Brain microvascular endothelial cell (primary cell): ENCODE results near the gene SNRPF.

Experiments used
- DNase-seq: peaks from one replicate; pipeline ENCODE4 v3.0.0-alpha.2; 2020
- H3K27ac ChIP-seq: fragments of 250-450 bp; sonication (Bioruptor Pico); 2 replicates; pipeline ENCODE4 v1.5.1; 2020; ENCODE audit warnings: mild to moderate bottlenecking, moderate library complexity
- H3K27me3 ChIP-seq: fragments of 250-450 bp; sonication (Bioruptor Pico); replicated peaks from 2 replicates; pipeline ENCODE4 v1.5.1; 2020; ENCODE audit warnings: mild to moderate bottlenecking
- H3K36me3 ChIP-seq: fragments of 250-450 bp; sonication (Bioruptor Pico); replicated peaks from 2 replicates; pipeline ENCODE4 v1.5.1; 2020; ENCODE audit warnings: mild to moderate bottlenecking
- H3K4me3 ChIP-seq: 2 replicates; pipeline ENCODE4 v1.5.1; 2011; ENCODE audit warnings: low read depth, mild to moderate bottlenecking, control low read depth, low read length, moderate library complexity
- CTCF ChIP-seq: IDR thresholded peaks from 2 replicates; pipeline ENCODE4 v1.5.1; 2011; ENCODE audit warnings: low read depth, mild to moderate bottlenecking, moderate library complexity, low read length, control low read depth, inconsistent platforms; ENCODE audit errors: missing control alignments
- in situ Hi-C: cut with HindIII; loops from 2 replicates; pipeline ENCODE4 v1.10.0; 2017; ENCODE audit warnings: low sequenced_read_pairs, low pct_ligation_motif_present

The SNRPF gene

DNA sequence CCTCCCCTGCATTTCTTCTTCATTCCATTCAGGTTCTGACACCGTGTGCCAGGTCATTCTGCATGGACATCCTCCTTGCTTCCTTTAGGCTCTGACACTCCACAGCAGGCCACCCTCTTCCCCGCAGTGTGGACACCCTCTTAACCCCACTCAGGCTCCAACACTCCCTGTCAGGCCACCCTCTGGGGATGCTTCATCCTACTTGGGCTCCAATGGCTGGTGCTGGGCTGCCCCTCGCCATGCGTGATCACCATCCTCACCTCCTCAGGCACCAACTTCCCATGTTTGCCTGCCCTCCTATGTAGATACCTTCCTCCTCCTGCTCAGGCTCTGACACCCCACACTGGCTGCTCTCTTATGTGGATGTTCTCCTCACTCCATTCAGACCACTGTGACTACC, 6.6 kb upstream of the SNRPF start:
- in situ Hi-C loops, result no loop called here
- TF ChIP-seq CTCF, result no peak
- Histone ChIP-seq H3K27ac (no peak overlapping the region), H3K4me3 (no peak overlapping the region), H3K27me3 (no peaks in the 10 kb centered on the region), H3K36me3 (no peaks in the 10 kb centered on the region)
- DNase-seq, result no peak

- no peaks in the 10 kb centered on the region for H3K27me3 ChIP-seq
- in situ Hi-C loops, result no loop called here
- no peak for TF ChIP-seq CTCF
Observed at GRCh38 chr12:95857156-95857555, 1.6 kb upstream of the SNRPF start.

GRCh38 chr12:95857799-95858198, 953 bp upstream of the SNRPF start:
- Histone ChIP-seq H3K4me3 (peak overlapping the region; percentile 86), H3K27ac (no peak overlapping the region), H3K36me3 (peaks cover 12% of the 10 kb centered on the region), H3K27me3 (no peaks in the 10 kb centered on the region)
- no peak for TF ChIP-seq CTCF
- in situ Hi-C loops, result no loop called here
- DNase-seq, result no peak

More at GRCh38 chr12:95857156-95857555, 1.6 kb upstream of the SNRPF start:
- no peak for DNase-seq
- H3K36me3 ChIP-seq, result peaks cover 5% of the 10 kb centered on the region
- no peak overlapping the region for H3K27ac ChIP-seq
- no peak overlapping the region for H3K4me3 ChIP-seq

GRCh38 chr12:95859344-95859816, 628 bp downstream of the SNRPF start:
- TF ChIP-seq CTCF, result no peak
- peak; percentile 16 for DNase-seq
- peak overlapping the region; percentile 73 for H3K27ac ChIP-seq
- in situ Hi-C loops, result no loop called here
- H3K4me3 ChIP-seq, result peak overlapping the region; percentile 86
- peaks cover 15% of the 10 kb centered on the region for H3K36me3 ChIP-seq
- no peaks in the 10 kb centered on the region for H3K27me3 ChIP-seq

- in situ Hi-C loops, result no loop called here
- DNase-seq, result no peak
- peak overlapping the region; percentile 86 for H3K4me3 ChIP-seq
- no peak overlapping the region for H3K27ac ChIP-seq
- TF ChIP-seq CTCF, result no peak
- H3K27me3 ChIP-seq, result no peaks in the 10 kb centered on the region
- H3K36me3 ChIP-seq, result peaks cover 17% of the 10 kb centered on the region
Observed at GRCh38 chr12:95859947-95860850, 1.4 kb downstream of the SNRPF start.
